ENCODE data around the gene CDKN2B-AS1. TPM values are rescaled to one million over a fixed set of nuclear protein-coding genes. Genes with fewer than 3 reads are reported as not detected.

Gene CDKN2B-AS1
- total RNA-seq, 1 experiment from 2014 or later, result not detected

DNA sequence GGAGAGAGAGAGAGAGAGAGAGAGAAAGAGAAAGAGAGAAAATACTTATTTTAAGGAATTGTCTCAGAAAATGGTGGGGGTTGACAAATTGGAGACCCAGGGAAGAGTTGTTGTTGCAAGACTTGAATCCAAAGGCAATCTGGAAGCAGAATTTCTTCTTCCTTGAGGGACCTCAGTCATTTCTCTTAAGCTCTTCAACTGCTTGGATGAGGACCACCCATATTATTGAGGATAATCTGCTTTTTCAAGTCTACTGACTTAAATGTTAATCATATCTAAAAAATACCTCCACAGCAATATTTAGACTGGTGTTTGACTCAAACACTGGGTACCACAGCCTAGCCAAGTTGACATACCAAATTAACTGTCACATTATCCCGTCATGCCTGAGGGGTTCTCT lies 2.9 kb downstream of the CDKN2B-AS1 start:
- H3K36me3 Mint-ChIP-seq (ENCODE audit: insufficient read depth, unreplicated experiment), result no peaks in the 10 kb centered on the region
- no peaks in the 10 kb centered on the region for H3K27me3 Mint-ChIP-seq (ENCODE audit: insufficient read depth, unreplicated experiment)
- TF ChIP-seq, protein P1, sequence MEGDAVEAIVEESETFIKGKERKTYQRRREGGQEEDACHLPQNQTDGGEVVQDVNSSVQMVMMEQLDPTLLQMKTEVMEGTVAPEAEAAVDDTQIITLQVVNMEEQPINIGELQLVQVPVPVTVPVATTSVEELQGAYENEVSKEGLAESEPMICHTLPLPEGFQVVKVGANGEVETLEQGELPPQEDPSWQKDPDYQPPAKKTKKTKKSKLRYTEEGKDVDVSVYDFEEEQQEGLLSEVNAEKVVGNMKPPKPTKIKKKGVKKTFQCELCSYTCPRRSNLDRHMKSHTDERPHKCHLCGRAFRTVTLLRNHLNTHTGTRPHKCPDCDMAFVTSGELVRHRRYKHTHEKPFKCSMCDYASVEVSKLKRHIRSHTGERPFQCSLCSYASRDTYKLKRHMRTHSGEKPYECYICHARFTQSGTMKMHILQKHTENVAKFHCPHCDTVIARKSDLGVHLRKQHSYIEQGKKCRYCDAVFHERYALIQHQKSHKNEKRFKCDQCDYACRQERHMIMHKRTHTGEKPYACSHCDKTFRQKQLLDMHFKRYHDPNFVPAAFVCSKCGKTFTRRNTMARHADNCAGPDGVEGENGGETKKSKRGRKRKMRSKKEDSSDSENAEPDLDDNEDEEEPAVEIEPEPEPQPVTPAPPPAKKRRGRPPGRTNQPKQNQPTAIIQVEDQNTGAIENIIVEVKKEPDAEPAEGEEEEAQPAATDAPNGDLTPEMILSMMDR (IDR thresholded peaks at IDR 0.05; ENCODE audit: unreplicated experiment), result no peak
- no peaks in the 10 kb centered on the region for H3K9me3 Mint-ChIP-seq (ENCODE audit: unreplicated experiment)
- no peak for DNase-seq (ENCODE audit: unreplicated experiment)
- no peak overlapping the region for H3K27ac Mint-ChIP-seq (ENCODE audit: low read depth, unreplicated experiment)
- BruUV-seq (replicated peaks), result no TSS peak
- H3K4me1 Mint-ChIP-seq (ENCODE audit: insufficient read depth, unreplicated experiment), result no peaks in the 10 kb centered on the region
- intact Hi-C loops (cut with micrococcal nuclease), result no loop called here
- no peak overlapping the region for H3K4me3 Mint-ChIP-seq (ENCODE audit: unreplicated experiment)
- CTCF ChIA-PET, result no interaction called here
- POLR2A ChIA-PET, result no interaction called here

DNA sequence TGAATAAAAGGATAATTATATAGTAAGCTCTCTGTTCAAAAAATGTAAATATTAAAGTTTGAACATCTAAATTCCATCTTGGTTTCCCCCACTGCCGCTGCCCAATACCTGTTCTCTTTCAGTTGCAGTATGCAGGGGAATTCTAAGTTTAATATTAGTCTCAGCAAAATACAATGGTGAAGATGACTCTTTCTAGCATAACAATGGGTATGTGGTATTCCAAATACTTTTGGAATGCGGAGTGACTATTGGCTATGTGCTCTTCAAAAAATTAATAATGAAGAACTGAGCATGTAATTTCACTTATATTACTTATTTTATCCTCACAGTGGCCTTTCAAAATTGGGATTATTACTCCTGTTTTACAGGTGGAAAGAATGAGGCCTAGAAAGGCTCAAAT lies 3.4 kb downstream of the CDKN2B-AS1 start:
- intact Hi-C loops (cut with micrococcal nuclease), result no loop called here
- H3K27me3 Mint-ChIP-seq (ENCODE audit: insufficient read depth, unreplicated experiment), result no peaks in the 10 kb centered on the region
- ChIA-PET POLR2A (no interaction called here), CTCF (no interaction called here)
- H3K4me1 Mint-ChIP-seq (ENCODE audit: insufficient read depth, unreplicated experiment), result no peaks in the 10 kb centered on the region
- DNase-seq (ENCODE audit: unreplicated experiment), result no peak
- TF ChIP-seq, protein P1 (IDR thresholded peaks at IDR 0.05; ENCODE audit: unreplicated experiment), result no peak
- no TSS peak for BruUV-seq (replicated peaks)
- H3K9me3 Mint-ChIP-seq (ENCODE audit: unreplicated experiment), result no peaks in the 10 kb centered on the region
- H3K27ac Mint-ChIP-seq (ENCODE audit: low read depth, unreplicated experiment), result no peak overlapping the region
- no peaks in the 10 kb centered on the region for H3K36me3 Mint-ChIP-seq (ENCODE audit: insufficient read depth, unreplicated experiment)
- H3K4me3 Mint-ChIP-seq (ENCODE audit: unreplicated experiment), result no peak overlapping the region

DNA sequence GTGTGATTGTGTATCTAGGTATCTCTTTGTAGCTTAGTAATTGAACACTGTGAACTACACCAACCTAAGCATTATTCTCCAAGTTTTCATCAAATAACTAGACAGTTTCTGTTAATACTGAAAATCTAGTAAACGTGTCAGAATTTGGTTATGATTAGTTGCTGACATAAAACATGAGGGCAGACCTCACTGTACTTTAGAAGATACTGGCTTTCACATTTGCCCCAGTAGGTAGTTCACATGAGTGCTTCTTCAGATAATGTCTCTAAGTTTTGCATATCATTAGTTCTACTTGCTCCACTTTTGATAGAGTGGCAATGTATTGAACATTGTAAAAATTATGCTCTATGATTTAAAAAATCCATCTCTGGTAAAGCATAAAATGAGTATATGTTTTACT lies 7.4 kb downstream of the CDKN2B-AS1 start:
- intact Hi-C loops (cut with micrococcal nuclease), result no loop called here
- H3K4me3 Mint-ChIP-seq (ENCODE audit: unreplicated experiment), result no peak overlapping the region
- ChIA-PET POLR2A (no interaction called here), CTCF (no interaction called here)
- H3K4me1 Mint-ChIP-seq (ENCODE audit: insufficient read depth, unreplicated experiment), result no peaks in the 10 kb centered on the region
- H3K9me3 Mint-ChIP-seq (ENCODE audit: unreplicated experiment), result no peaks in the 10 kb centered on the region
- no peaks in the 10 kb centered on the region for H3K27me3 Mint-ChIP-seq (ENCODE audit: insufficient read depth, unreplicated experiment)
- H3K36me3 Mint-ChIP-seq (ENCODE audit: insufficient read depth, unreplicated experiment), result no peaks in the 10 kb centered on the region
- DNase-seq (ENCODE audit: unreplicated experiment), result no peak
- TF ChIP-seq, protein P1 (IDR thresholded peaks at IDR 0.05; ENCODE audit: unreplicated experiment), result no peak
- BruUV-seq (replicated peaks), result no TSS peak
- H3K27ac Mint-ChIP-seq (ENCODE audit: low read depth, unreplicated experiment), result no peak overlapping the region

DNA sequence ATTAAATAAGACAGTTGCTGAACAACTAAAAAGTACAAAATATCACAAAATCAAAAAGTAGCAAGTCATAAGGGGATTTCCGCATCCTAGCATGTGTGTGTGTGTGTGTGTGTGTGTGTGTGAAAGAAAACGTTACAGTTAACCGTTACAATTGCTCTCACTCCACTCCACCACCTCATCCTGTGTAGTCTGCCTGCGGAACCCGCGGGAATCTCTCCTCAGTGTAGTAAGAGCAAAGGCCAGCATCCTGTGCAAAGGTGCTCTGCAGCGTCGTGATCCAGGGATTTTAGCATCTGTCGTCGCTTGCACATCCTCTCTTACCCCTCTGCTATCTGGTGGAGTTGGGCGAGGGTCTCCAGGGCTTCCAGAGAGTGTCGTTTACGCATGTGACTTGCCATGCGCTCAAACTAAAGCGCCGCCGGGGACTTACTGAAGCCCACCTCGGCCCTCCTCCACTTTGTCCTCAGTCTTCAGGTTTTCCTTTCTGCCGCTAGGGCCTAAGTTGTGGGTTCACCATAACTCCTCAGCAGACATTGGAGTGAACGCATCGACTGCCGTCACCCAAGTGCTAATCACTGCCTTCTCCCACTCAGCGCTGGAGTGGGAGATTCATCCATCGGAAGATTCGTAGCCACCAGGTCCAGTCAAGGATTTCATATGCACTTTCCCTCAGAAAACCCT lies 10.6 kb downstream of the CDKN2B-AS1 start:
- H3K36me3 Mint-ChIP-seq (ENCODE audit: insufficient read depth, unreplicated experiment), result no peaks in the 10 kb centered on the region
- ChIA-PET POLR2A (no interaction called here), CTCF (no interaction called here)
- TF ChIP-seq, protein P1 (IDR thresholded peaks at IDR 0.05; ENCODE audit: unreplicated experiment), result no peak
- intact Hi-C loops (cut with micrococcal nuclease), result no loop called here
- H3K9me3 Mint-ChIP-seq (ENCODE audit: unreplicated experiment), result no peaks in the 10 kb centered on the region
- no peak for DNase-seq (ENCODE audit: unreplicated experiment)
- H3K4me1 Mint-ChIP-seq (ENCODE audit: insufficient read depth, unreplicated experiment), result no peaks in the 10 kb centered on the region
- H3K4me3 Mint-ChIP-seq (ENCODE audit: unreplicated experiment), result no peak overlapping the region
- H3K27me3 Mint-ChIP-seq (ENCODE audit: insufficient read depth, unreplicated experiment), result no peaks in the 10 kb centered on the region
- BruUV-seq (replicated peaks), result no TSS peak
- H3K27ac Mint-ChIP-seq (ENCODE audit: low read depth, unreplicated experiment), result no peak overlapping the region
